Right ventricle myocardium inferior (tissue), 1 donor: ENCODE results near the gene DYNLT4. TPM values are rescaled to one million over a fixed set of nuclear protein-coding genes. Genes with fewer than 3 reads are reported as not detected.
A peak's percentile ranks its signal among the peaks of the same experiment; 100 is the strongest.
"Not testable (repeated sequence)": the region's sequence is repeated elsewhere in the genome, so short reads cannot be mapped to it uniquely, and the experiment has no call there.

Experiments
- ATAC-seq: fragments of 200-7000 bp; cut with Tn5 transposase; one replicate; pipeline ENCODE4 v1.9.1; 2020; ENCODE audit warnings: mild to moderate bottlenecking, moderate library complexity
- DNase-seq: peaks from one replicate; pipeline ENCODE4 v3.0.0; 2021; ENCODE audit errors: missing footprints
- intact Hi-C: fragments of 100-400 bp; cut with DNase I; formaldehyde crosslinking; loops from one replicate; pipeline ENCODE4 v1.11.0; 2022
- total RNA-seq: library from RNA; stranded (reverse); fragmentation: NEBNext Ultra II Directional; extraction: Animal tissue kit (Norgen Biotek cat#: 25700); gene quantifications from one replicate; pipeline ENCODE4 v1.2.1, GENCODE V29; 2021
- donor health status: DM: no; HTN: yes; CAD: no; lungs with severe emphysema.

The DYNLT4 gene
- total RNA-seq, 1 donor from 2014 or later: 1.0 TPM

DNA sequence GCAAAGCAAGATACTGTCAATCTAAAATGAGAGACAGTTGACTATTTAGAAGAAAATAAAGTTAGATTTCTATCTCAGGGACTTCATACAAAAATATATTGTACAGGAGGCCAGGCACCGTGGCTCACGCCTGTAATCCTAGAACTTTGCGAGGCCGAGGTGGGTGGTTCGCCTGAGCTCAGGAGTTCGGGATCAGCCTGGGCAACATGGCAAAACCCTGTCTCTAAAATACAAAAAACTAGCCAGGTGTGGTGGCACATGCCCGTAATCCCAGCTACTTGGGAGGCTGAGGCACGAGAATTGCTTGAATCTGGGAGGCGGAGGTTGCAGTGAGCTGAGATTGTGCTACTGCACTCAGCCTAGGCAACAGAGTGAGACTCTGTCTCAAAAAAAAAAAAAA is 8.8 kb upstream of the DYNLT4 start:
- not testable (repeated sequence) for ATAC-seq
- peak; percentile 31 for DNase-seq

DNA sequence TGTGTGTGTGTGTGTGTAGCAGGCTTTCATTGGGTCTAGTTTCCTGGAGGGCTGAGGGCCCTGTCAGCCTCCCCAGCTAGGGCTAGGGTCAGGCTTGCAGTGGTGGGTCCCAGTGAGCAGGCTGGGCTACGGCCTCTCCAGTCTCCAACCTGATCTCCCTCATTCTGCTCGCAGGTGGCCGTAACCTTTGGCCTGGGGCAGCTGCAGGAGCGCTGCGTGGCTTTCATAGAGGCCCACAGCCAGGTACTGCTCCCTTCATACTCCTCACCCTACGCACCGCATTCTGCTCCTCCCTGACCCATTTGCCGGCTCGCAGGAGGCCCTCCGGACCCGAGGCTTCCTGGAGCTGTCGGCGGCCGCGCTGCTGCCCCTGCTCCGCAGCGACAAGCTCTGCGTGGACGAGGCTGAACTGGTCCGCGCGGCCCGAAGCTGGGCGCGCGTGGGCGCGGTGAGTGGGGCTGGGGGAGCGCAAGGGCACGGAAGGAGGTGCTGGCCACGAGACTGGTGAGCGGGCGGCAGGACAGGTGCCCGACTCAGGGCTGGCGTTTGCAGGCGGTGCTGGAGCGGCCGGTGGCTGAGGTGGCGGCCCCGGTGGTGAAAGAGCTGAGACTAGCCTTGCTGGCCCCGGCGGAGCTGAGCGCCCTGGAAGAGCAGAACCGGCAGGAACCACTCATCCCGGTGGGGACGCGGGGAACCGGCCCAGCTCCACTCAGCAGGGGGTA is 5.8 kb upstream of the DYNLT4 start:
- intact Hi-C loops: no loop called here
- DNase-seq (no peak), ATAC-seq (peak; percentile 6)

More for the DNA sequence above, 8.8 kb upstream of the DYNLT4 start:
- intact Hi-C loops: not testable (repeated sequence)

DNA sequence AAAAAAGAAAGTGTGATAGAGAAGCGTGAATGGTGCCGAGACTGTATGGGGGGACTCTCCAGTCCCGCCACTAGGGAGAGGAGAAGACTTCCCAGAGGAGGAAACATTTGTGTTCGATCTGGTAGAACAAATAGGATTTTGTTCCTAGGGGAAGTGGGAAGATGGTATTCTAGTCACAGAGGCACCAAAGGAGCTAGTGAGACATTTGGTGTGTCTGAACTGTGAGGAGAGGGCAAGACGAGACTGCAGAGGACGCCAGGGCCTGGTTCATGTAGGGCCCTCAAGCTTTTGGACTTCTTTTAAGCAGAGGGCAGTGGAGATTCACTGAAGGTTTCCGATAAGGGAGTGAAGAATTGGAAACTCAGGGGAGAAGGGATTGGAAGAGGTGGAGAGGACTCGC is 4.1 kb upstream of the DYNLT4 start:
- intact Hi-C loops: no loop called here
- ATAC-seq: no peak
- DNase-seq: no peak

- DNase-seq, ATAC-seq, intact Hi-C loops: not testable (repeated sequence)
Observed at GRCh38 chr1:44810762-44811105, 3.6 kb upstream of the DYNLT4 start.

- DNase-seq (peak; percentile 87), ATAC-seq (no peak)
- intact Hi-C loops: no loop called here
Observed at GRCh38 chr1:44810101-44810761, 3.1 kb upstream of the DYNLT4 start.

GRCh38 chr1:44808938-44809917 is 2.1 kb upstream of the DYNLT4 start:
- DNase-seq (peak; percentile 82), ATAC-seq (no peak)

DNA sequence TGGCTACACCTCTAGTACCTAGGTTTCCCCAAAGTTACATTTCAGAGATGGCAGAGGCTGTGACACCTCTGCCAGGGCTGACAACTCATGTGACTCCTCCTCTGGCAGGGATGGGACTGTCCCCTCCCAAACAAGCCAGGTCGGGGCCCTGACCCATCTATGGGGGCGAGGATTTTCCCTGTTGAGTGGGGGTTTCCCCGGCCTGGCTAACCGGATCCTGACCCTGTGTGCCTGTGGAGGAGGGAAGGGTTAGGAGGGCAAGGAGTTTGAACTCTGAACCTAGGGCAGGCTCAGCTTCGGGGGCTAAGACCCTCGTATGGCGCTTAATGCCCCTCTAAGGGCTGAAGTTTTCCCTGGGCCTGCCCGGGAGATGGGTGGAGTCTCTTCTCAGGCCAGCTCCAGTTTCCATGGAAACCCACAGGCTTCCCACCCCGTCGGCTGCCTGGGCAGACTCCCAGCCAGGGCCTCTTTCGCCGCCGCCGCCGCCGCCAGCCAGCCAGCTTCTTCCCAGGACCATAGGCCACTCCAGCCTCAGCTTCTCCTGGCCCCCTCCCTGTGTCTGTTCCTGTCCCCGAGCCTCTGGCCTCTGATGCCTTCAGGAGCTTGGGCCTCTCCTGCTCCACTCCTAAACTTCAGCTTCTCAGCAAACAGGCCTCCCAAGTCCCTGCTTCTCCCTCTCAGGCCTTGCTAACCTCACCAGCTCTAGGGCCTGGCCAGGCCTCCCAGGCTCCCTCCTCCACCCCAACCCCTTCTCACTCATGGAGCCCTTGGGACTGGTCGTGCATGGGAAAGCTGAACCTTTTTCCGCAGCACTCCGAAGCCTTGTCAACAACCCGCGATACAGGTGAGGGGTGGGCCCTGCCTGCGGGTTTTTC is 1.1 kb upstream of the DYNLT4 start, which contains the start of gene BTBD19:
BTBD19 (plus strand) TSS at position 461 of the 875 bp plus-strand sequence; CDS start at position 759, 298 bp downstream.
- DNase-seq: peak; percentile 92
- intact Hi-C loops: loop anchor here (10.0 kb wide), 1 partner anchor 777 kb away; the partner anchor contains the start of gene NASP
- ATAC-seq: peak; percentile 64

More at GRCh38 chr1:44808938-44809917, 2.1 kb upstream of the DYNLT4 start:
- intact Hi-C loops: loop anchor here (10.0 kb wide), 1 partner anchor 776 kb away; the partner anchor contains the start of gene NASP

GRCh38 chr1:44807364-44808062 is 362 bp upstream of the DYNLT4 start:
- intact Hi-C loops: loop anchor here (10.0 kb wide), 1 partner anchor 777 kb away; the partner anchor contains the start of gene NASP
- peak; percentile 99 for DNase-seq
- peak; percentile 89 for ATAC-seq

GRCh38 chr1:44806025-44806703 is 987 bp downstream of the DYNLT4 start:
- peak; percentile 61 for DNase-seq
- ATAC-seq: no peak
- intact Hi-C loops: loop anchor here (10.0 kb wide), 1 partner anchor 779 kb away; the partner anchor contains the start of gene NASP

GRCh38 chr1:44805311-44806024 is 1.7 kb downstream of the DYNLT4 start:
- ATAC-seq: no peak
- intact Hi-C loops: loop anchor here (10.0 kb wide), 1 partner anchor 779 kb away; the partner anchor contains the start of gene NASP
- peak; percentile 46 for DNase-seq

GRCh38 chr1:44803312-44804095 is 3.6 kb downstream of the DYNLT4 start:
- no peak for ATAC-seq
- DNase-seq: peak; percentile 33
- intact Hi-C loops: loop anchor here (10.0 kb wide), 1 partner anchor 781 kb away; the partner anchor contains the start of gene NASP

- intact Hi-C loops: loop anchor here (10.0 kb wide), 1 partner anchor 782 kb away; the partner anchor contains the start of gene NASP
- DNase-seq: no peak
- ATAC-seq: no peak
Observed at GRCh38 chr1:44803062-44803311, 4.2 kb downstream of the DYNLT4 start.

- DNase-seq: peak; percentile 69
- intact Hi-C loops: loop anchor here (10.0 kb wide), 1 partner anchor 782 kb away; the partner anchor contains the start of gene NASP
- no peak for ATAC-seq
Observed at GRCh38 chr1:44802306-44803061, 4.7 kb downstream of the DYNLT4 start.

DNA sequence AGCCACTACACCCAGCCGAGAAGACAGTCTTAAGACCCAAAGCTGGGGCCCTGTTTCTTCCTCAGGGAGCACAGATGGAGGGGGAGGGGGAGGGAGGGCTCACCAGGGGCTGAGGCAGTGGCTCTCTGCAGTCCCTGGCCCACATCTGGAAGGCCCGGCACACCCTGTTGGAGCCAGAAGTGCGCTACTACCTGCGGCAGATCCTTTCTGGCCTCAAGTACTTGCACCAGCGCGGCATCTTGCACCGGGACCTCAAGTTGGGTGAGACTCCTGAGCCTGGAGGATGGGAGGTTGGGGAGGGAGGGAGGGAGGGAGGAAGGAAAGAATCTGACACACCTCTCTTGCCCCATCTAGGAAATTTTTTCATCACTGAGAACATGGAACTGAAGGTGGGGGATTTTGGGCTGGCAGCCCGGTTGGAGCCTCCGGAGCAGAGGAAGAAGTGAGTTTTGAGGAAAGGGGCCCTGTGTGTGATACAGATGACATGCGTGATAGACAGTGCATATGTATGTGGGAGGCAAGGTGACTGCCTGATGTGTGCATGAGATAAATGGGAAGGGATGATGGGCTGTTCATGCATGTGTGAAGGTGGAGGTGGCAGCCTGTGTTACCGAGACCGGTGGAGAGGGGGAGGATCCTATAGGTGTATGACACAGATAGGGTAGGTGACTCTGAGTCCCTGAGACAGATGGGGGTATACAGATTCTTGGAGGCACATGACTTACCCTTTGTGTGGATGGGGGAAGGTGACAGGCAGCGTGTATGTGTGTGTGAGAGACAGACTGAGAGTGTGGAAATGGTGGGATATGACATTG is 5.5 kb downstream of the DYNLT4 start:
- DNase-seq (peak; percentile 72), ATAC-seq (no peak)
- intact Hi-C loops: loop anchor here (2.0 to 10.0 kb wide), 2 partner anchors 17 to 783 kb away; partner anchors contain the start of gene NASP
